Gastroesophageal sphincter (tissue), 3 donors: ENCODE results near the gene RNF11.

Experiments
- EP300 ChIP-seq: sonication (generic); formaldehyde crosslinking; IDR thresholded peaks from one replicate; pipeline ENCODE4 v1.6.1; 2017; ENCODE audit warnings: antibody characterized with exemption, mild to moderate bottlenecking
- POLR2A ChIP-seq, 2 donors: fragments of 450-650 bp; IDR thresholded peaks; one replicate each; pipeline ENCODE4 v1.6.1; 2017; ENCODE audit warnings: antibody characterized with exemption in 2 of 2, mild to moderate bottlenecking in 2 of 2, moderate library complexity in 1 of 2
- POLR2AphosphoS5 ChIP-seq: sonication (generic); formaldehyde crosslinking; IDR thresholded peaks from one replicate; pipeline ENCODE4 v1.6.1; 2017; ENCODE audit warnings: antibody characterized with exemption
- TF ChIP-seq, protein P1 (sequence below), 4 experiments: fragments of 200-600 bp in 2 of 4; fragments of 450-650 bp in 2 of 4; sonication (generic) in 1 of 4; IDR thresholded peaks; one replicate each; pipeline ENCODE4 v1.5.1; 2017 to 2019; ENCODE audit warnings: antibody characterized with exemption in 4 of 4, mild to moderate bottlenecking in 2 of 4, moderate library complexity in 2 of 4

DNA sequence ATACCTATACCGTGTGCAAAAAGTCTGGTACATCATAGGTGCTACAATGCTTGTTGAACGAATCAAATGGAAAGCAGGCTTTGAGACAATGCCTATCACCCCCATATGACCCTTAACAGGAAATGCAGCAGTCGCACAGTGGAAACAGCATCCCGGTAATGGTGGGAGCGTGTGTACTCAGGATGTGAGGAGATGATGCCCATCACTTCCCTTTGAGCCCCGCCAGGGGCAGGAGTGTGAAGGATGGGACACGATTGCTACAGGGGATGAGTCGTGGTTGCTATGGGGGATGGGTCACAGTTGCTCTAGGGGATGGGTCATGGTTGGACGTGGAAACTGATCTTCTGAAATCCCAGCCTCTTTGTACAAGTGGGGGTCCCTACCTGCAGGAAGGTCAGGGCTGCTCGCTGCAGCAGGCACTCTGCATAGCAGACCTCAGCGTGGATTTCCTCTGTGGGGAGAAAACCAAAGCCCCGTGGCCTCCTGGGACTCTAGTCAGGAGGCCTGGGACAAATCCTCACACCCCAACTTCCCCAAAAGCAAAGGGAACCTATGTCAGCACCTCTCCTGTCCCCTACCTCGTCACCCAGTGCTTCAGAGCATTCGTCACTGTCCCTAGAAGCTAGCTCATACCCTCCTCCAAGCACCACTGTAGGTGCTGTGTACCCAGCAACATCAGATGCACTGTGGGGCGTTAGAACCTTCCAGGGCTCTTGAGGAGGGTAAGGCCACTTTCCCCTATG lies 75.0 kb downstream of the RNF11 start:
- TF ChIP-seq, protein P1, sequence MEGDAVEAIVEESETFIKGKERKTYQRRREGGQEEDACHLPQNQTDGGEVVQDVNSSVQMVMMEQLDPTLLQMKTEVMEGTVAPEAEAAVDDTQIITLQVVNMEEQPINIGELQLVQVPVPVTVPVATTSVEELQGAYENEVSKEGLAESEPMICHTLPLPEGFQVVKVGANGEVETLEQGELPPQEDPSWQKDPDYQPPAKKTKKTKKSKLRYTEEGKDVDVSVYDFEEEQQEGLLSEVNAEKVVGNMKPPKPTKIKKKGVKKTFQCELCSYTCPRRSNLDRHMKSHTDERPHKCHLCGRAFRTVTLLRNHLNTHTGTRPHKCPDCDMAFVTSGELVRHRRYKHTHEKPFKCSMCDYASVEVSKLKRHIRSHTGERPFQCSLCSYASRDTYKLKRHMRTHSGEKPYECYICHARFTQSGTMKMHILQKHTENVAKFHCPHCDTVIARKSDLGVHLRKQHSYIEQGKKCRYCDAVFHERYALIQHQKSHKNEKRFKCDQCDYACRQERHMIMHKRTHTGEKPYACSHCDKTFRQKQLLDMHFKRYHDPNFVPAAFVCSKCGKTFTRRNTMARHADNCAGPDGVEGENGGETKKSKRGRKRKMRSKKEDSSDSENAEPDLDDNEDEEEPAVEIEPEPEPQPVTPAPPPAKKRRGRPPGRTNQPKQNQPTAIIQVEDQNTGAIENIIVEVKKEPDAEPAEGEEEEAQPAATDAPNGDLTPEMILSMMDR (IDR thresholded peaks at IDR 0.05), result no peak
- no peak for TF ChIP-seq POLR2A (IDR thresholded peaks at IDR 0.05)
- TF ChIP-seq POLR2AphosphoS5, result no peak
- TF ChIP-seq EP300, result no peak
